NCI-H2081 treated with DMSO at 0.1 percent for 48 hours (cell line): ENCODE measurements around the gene RPS10.
A peak's percentile ranks its signal among the peaks of the same experiment; 100 is the strongest.

Experiments
- DNase-seq: peaks from one replicate; lab custom pipeline; 2025; lab: John Stamatoyannopoulos, UW

Gene RPS10

GRCh38 chr6:34425498-34426410, at the start of gene RPS10:
RPS10 (minus strand) TSS chr6:34426069; CDS start chr6:34425221, 848 bp downstream.
- DNase-seq, result peak; percentile 61

GRCh38 chr6:34475238-34475682, 49.4 kb upstream of the RPS10 start:
- DNase-seq, result no peak

- DNase-seq, result no peak
These were observed 48.9 kb upstream of the RPS10 start for GRCh38 chr6:34474754-34475153.

GRCh38 chr6:34473967-34474366, 48.1 kb upstream of the RPS10 start:
- no peak for DNase-seq

GRCh38 chr6:34472425-34472824, 46.6 kb upstream of the RPS10 start:
- DNase-seq, result no peak

- no peak for DNase-seq
These were observed 43.6 kb upstream of the RPS10 start for GRCh38 chr6:34469499-34469898.

GRCh38 chr6:34468378-34468892, 42.6 kb upstream of the RPS10 start:
- DNase-seq, result no peak

GRCh38 chr6:34466242-34467185, 40.6 kb upstream of the RPS10 start:
- no peak for DNase-seq

GRCh38 chr6:34465531-34466241, 39.8 kb upstream of the RPS10 start, which contains the start of gene PACSIN1:
PACSIN1 (plus strand) TSS chr6:34466076; CDS start chr6:34526306, 60,230 bp downstream.
- no peak for DNase-seq

GRCh38 chr6:34463849-34464248, 38.0 kb upstream of the RPS10 start:
- no peak for DNase-seq

GRCh38 chr6:34463299-34463698, 37.4 kb upstream of the RPS10 start:
- no peak for DNase-seq

- no peak for DNase-seq
These were observed 36.7 kb upstream of the RPS10 start for GRCh38 chr6:34462551-34462971.

GRCh38 chr6:34462010-34462409, 36.1 kb upstream of the RPS10 start:
- DNase-seq, result no peak

- no peak for DNase-seq
These were observed 35.1 kb upstream of the RPS10 start for GRCh38 chr6:34460796-34461507.

GRCh38 chr6:34459899-34460593, 34.2 kb upstream of the RPS10 start:
- no peak for DNase-seq

- DNase-seq, result no peak
These were observed 32.2 kb upstream of the RPS10 start for GRCh38 chr6:34457742-34458735.

GRCh38 chr6:34457382-34457741, 31.5 kb upstream of the RPS10 start:
- no peak for DNase-seq

- DNase-seq, result no peak
These were observed 30.0 kb upstream of the RPS10 start for GRCh38 chr6:34455831-34456230.

GRCh38 chr6:34451192-34451591, 25.3 kb upstream of the RPS10 start:
- no peak for DNase-seq
